Eye (tissue), 1 donor: ENCODE data around the gene DDX42.
"Not testable (repeated sequence)": the region's sequence is repeated elsewhere in the genome, so short reads cannot be mapped to it uniquely, and the experiment has no call there.

Source experiments
- DNase-seq: peaks from one replicate; pipeline ENCODE4 v3.0.0-alpha.2; 2015

DDX42 gene

DNA sequence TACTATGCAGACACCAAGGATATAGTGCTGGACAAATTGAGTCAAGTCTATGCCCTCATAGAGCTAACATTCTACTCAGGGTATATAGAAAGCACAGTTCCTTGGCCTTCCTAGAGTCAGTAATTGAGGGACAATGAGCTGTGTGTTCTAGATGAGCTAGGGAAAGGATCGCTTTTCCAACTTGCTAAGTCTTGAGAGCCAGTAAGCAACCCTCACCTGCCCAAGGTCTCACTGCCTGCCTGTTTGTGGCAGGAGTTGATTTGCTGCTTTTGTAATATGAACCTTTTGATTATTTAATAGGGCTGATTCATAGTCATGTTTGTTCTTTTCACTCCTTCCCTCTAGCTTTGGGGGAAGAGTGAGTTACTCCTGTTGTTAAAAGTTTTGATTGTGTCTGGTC is 6.5 kb downstream of the DDX42 start:
- DNase-seq = no peak

DNA sequence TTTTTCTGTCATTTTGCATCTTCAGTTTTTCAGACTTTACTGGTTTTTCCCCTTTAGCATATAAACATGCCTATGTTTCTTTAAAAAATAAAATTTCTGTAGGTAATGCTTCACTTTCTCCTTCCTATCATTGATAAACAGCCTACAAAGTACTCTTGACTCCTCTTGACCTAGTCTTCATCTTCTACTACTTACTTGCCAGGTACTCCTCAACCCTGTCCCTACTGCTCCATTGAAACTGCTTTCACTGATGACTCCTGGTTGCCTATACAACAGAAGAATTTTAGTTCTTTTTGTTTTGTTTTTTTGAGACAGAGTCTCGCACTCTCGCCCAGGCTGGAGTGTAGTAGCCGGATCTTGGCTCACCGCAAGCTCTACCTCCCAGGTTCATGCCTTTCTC is 7.0 kb downstream of the DDX42 start:
- DNase-seq = no peak

DNA sequence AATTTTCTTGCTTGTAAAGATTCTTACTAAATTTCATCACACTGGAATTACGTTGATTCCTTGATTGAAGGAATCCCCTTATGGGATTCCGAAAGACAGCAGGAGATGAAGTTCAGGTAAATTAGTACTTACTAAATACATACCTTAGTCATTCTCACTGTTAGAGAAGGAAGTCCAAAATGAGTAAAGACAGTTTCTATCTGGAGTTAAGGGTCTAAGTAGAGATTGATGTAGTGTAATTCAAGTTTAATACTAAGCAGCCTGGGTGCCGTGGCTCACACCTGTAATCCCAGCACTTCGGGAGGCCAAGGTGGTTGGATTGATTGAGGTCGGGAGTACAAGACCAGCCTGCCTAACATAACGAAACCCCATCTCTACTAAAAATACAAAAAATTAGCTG is 9.6 kb downstream of the DDX42 start:
- DNase-seq = no peak

DNA sequence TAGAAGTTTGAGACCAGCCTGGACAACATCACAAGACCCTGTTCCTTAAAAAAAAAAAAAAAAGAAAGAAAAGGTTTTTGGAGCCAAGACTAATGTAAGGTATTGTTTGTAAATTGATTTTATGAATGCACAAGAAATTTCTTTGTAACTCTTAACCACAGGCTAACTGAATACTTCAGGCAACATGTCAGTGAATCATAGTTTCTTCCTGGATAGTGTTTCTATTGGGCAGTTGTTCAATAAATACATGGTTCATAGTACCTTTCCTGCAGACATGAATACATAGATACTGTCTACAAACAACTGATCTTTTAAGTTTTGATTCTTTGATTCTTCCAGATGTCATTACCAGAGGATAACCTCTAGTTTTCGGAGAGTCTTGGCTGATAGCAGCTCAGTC is 11.6 kb downstream of the DDX42 start:
- DNase-seq = no peak

DNA sequence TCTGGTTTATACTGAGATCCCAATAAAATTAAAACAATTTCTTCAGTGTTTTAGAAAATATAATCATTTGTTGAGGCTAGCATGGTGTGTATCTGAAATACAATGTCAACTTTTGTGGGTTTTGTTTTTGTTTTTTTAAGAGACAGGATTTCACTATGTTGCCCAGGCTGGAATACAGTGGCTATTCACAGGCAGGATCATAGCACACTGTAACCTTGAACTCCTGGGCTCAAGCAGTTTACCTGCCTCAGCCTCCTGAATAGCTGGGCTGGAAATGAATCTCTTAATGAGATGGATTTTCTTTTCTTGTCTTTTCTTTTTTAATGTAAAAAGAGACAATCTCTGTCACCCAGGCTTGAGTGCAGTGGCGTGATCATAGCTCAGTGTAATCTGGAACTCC is 12.1 kb downstream of the DDX42 start:
- DNase-seq = no peak

DNA sequence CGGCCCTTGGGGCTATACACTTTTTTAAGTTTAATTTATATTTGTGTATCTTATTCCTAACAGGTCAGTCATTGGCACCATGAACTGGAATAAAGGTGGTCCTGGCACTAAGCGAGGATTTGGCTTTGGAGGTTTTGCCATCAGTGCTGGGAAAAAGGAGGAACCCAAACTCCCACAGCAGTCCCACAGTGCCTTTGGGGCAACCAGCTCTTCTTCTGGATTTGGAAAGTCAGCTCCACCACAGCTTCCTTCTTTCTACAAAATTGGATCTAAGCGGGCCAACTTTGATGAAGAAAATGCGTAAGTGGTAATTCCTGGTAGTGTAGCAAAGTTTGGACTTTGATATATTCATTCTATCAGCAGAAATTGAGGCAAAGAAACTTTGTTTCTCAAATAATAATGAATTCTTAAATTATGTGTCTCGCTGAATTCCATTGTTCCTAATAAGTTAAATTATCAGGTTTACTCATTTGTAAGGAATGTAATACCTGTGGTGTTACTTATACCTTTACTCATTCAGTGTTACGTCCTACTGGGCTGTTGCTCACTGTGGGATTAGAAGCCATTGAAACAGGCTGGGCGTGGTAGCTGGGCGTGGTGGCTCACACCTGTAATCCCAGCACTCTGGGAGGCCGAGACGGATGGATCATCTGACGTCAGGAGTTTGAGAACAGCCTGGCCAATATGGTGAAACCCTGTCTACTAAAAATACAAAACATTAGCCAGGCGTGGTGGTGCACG is 13.2 kb downstream of the DDX42 start:
- DNase-seq = no peak

DNA sequence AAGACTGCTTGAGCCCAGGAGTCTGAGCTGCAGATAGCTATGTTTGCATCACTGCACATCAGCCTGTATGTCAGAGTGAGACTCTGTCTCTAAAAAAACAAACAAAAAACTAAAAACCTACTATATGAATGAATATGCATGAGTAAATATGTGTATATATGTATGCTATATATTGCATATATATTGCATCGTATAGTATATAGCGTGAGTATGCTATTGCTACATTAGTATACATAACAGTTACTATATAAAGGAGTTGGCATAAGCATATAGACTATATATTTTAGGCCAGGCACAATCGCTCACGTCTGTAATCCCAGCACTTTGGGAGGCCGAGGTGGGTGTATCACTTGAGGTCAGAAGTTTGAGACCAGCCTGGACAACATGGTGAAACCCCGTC is 16.1 kb downstream of the DDX42 start:
- DNase-seq = no peak

DNA sequence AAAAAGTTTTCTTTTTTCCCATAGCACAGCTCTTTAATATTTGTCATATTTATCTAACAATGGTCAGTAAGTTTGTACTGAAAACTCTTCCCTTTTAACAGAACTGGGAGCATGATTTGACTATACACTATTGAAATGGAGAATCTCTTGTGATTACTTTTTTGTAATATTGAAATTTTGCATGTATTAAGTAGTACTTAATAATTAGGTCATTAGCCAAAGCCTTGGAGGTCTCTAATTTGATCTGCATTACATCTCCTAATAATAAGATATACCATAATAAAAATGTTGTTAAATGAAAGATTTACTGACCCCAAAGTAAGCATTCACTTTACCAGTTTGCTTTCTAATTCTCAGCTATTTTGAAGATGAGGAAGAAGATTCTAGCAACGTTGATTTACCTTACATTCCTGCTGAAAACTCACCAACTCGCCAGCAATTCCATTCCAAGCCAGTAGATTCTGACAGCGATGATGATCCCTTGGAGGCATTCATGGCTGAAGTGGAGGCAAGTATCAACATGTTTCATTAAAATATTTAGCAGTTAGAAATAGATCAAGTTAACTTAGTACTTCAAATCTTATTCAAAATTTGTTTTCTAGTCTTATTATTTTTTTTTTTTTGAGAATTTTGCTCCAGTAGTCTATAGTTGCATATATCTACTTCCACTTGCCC is 18.2 kb downstream of the DDX42 start:
- no peak for DNase-seq

DNA sequence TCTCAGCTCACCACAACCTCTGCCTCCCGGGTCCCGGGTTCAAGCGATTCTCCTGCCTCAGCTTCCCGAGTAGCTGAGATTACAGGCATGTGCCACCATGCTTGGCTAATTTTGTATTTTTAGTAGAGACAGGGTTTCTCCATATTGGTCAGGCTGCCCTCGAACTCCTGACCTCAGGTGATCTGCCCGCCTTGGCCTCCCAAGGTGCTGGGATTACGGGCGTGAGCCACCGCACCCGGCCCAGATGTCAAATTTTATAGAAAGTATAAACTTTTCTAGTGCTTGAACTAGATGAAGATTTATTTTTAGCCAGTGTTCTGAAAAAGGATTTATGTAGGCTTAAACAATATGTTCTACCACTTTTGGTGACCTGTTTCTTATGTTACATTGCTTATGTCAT is 22.4 kb downstream of the DDX42 start:
- not testable (repeated sequence) for DNase-seq

DNA sequence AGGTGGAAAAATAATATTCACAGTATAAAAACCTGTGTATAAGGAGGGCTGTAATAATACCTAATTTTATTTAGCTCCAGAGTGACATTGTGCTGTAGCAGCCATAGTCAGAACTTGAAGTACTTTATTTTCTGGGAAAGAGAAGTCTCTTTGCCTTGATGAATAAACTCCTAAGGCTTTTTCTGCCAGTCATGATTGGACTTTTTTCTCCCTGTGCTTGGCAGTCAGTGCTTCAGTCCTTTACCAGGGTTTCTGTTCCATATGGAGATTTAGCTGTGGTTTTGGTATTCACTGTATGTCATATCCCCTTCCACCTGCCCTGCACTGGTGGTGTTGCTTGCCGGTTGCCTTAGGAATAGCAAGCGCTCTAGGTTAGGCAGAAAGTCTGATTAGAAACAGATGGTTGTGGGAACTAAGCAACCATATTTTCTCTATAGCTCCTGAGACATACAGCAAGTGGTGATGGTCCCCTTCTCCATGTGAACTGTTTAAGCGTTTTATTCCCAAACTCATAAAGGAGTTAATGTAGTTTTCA is 24.7 kb downstream of the DDX42 start:
- no peak for DNase-seq

DNA sequence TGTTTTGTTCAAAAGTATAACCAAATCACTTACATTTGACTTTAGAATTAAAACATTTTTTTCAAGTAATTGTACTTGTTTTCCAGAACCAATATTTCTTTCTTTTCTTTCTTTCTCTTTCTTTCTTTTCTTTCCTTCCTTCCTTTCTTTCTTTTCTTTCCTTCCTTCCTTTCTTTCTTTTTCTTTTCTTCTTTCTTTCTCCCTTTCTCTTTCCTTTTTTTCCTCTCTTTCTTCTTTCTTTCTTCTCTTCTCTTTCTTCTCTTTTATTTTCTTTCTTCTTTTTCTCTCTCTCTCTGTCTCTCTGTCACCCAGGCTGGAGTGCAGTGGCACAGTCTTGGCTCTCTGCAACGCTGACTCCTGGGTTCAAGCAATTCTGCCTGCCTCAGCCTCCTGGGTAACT is 26.8 kb downstream of the DDX42 start:
- DNase-seq = no peak

DNA sequence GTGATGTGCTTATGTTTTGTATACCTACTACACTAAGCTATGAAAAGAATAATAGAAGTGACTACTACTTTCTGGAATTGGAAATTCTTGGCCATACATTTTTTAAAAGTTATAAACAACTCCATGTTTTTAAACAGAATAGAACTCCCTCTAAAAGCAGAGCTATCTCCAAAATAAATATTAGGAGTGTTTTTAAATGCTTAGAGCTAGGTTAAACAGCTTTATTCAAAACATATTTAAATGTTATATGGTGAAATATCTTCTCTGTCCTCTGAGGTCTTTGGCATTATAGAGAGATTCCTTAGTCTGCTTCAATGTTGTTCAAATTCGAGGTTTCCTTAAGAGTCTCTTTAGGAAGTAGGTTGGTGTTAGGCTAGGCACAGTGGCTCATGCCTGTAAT is 30.4 kb downstream of the DDX42 start:
- no peak for DNase-seq

DNA sequence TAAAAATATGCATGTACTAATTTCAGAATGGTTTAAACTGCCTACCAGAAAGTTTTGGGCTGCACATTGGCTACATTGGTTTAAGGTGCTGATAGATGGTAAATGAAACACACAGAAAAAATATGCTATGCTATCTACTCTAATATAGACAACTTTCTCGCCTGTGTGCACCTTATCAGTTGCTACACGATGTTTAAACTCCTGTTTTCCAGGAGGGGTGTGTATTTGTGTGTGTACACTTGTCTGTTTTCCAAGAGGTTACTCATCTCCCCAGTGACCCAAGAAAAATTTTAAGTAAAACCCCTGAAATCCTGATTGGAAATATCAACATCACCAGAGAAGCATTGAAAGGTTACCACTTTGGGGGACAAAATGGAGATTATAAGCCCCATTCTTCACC is 31.6 kb downstream of the DDX42 start:
- no peak for DNase-seq

DNA sequence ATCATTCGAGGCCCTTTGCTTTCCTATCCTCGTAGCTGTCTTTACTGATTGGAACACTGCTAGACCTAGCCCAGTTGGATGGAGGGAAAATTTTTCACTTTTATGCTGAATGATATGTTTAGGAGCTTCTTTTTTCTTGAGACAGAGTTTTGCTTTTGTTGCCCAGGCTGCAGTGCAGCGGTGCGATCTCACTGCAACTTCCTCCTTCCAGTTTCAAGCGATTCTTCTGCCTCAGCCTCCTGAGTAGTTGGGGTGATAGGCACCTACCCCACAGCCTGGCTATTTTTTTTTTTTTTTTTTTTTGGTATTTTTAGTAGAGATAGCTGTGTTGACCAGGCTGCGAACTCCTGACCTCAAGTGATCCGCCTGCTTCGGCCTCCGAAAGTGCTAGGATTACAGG is 36.0 kb downstream of the DDX42 start:
- no peak for DNase-seq

DNA sequence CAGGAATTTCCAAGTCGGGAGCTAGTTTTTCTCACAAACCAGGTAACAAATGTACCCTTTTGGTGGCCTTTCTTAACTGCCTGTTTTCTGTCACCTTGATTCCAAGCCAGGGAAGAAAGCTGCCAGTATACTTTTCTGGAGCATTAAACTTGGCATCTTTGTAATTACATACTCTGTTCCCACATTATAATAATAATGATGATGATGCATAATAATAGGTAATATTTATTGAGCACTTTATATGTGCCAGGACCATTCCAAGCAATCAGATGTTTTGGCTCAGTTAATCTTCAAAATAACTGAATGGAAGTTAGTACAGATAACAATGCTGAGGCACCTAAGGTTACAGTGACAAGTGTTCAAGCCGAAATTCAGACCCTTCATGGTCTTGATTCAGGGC is 42.2 kb downstream of the DDX42 start:
- no peak for DNase-seq

DNA sequence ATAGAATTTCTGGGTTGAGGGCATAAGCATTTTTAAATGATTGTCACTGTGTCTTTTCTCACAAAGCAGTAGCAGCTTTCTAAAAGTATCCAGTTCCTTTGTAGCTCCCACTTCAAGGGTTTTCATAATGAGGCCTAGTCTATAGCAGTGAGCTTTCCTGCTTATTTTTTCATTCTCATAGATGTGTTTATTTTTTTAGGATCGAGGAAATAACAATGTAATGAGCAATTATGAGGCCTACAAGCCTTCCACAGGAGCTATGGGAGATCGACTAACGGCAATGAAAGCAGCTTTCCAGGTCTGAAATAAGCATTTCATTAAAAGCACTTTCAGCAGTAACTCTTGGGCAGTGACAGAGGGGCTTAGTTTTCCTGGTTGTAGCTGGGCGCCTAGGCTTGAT is 42.7 kb downstream of the DDX42 start:
- no peak for DNase-seq

DNA sequence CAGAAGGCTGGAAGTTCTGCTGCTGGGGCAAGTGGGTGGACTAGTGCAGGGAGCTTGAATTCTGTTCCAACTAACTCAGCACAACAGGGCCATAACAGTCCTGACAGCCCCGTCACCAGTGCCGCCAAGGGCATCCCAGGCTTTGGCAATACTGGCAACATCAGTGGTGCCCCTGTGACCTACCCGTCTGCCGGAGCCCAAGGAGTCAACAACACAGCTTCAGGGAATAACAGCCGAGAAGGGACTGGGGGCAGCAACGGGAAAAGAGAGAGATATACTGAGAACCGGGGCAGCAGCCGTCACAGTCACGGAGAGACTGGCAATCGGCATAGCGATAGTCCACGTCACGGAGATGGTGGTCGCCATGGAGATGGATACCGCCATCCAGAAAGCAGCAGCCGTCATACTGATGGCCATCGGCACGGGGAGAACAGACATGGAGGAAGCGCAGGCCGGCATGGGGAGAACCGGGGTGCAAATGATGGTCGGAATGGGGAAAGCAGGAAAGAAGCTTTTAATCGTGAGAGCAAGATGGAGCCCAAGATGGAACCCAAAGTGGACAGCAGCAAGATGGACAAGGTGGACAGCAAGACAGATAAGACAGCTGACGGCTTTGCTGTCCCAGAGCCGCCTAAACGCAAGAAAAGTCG is 43.9 kb downstream of the DDX42 start:
- no peak for DNase-seq

DNA sequence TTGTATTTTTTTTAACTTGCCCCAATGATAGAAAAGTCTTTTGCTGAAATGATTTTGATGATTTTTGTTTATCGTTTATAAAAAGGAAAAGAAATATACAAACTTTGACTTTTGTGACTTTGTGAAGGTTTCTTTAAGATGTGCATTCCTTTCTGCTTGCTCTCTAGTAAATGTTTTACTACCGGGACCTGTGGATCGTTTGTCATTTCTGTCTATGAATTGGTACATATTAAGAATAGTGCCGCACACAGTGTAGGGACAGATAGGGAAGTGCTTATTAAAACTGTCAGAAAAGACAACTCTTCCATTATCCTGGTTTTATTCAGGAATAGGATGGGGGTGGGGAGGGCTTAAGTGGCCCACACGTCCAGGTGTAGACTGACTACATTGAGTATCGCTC is 45.2 kb downstream of the DDX42 start:
- no peak for DNase-seq

DNA sequence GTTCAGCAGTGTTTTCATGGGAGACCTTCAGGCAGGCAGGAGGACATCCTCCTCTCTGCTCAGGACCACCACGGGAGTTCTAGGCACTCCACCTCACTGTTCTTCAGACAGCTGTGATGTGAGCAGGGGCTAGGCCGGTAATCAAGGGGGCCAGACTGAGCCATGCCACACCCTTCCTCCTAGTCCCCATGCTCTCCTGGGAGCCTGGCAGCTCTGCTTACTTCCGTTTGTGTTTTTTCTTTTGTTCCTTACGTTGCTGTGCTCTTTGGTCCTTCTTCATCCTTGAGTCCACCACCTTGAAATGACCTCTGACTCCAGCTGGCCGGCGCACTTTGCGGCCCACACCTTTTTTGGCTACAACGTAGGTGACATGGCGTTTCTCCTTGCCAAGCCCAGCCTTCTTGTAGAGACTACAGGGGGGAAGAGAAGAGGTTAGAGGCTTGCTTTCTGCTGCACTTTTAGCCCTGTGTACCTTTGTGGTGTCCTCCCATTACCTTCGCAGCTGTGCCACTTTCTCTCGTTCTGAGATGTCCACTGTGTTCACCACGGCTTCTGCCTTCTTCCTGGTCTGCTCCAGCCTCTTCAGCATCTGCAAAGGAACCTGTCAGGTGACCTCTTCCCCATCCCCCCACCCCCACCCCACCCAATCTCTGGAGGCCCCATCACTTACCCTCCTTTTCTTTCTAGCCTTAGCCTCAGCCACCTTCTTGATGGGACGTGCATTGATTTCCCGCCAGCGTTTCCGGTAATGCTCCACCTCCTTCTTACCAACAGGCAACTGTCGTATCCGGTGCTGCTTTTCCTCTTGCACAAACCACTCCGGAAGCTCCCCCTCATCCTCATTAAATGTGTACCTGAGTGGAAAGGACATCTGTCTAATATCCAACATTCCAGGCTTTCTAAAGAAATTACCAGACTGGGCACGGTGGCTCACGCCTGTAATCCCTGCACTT is 45.9 kb downstream of the DDX42 start:
- no peak for DNase-seq

DNA sequence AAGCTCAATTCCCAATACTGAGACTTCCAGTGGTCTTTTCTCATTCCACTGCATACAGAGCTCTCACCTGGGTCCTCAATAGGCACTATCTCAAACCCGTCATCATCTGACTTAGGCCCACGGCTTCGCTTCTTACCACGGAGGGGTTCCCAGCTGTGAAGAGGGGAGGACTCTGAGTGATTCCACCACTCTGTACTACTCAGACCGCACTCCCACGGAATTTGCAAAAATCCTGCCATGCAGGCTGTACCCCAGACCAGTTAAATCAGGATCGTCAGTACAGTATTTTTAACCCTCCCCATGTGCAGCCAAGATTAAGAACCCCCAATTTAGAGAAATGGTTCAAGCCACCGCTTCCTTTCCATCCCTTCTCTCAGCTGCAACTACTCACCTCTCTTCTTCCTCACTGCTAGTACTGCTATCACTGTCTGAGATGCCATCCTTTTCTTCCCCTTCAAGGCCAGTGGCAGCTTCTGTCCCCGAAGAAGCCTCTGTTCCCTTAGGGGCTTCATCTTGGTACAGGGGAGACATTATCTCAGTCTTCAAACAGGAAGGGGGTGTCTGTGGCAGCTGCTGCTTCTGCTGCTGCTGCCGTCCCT is 47.1 kb downstream of the DDX42 start:
- DNase-seq = no peak

DNA sequence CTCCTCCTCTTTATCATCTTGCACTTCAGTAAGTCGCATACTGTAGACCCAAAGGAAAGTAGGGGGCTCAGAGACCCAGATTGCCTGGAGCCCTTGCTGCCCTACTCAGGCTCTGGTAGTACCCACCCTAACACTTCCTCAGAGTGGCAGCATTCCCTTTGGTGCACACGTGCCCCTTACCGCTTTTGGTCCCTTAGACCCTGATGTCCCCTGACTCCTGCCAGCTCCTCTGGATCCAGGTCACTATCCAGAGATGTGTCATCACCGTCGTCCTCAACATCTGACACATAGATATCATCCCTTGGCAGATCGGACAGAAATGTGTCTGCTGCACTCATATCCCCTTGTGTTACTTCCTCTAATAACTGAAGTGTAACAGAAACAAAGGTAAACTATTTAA is 47.8 kb downstream of the DDX42 start:
- DNase-seq = no peak

DNA sequence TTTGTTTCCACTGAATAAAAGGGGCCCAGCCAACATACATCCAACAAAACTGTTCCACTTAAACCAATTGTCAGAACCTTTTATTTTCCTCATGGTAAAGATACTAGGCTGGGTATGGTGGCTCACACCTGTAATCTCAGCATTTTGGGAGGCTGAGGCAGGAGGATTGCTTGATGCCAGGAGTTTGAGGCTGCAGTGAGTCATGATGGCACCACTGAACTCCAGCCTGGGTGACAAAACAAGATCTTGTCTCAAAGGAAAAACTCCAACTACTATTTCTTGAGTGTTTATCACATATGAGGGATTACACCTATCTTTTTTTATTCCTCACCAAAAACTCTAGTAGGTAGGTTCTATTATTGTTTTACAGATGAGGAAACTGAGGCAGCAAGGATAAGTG is 48.6 kb downstream of the DDX42 start:
- no peak for DNase-seq
